Measurements from ENCODE around the gene TGFBRAP1. TPM values are rescaled to one million over a fixed set of nuclear protein-coding genes. Genes with fewer than 3 reads are reported as not detected.

TGFBRAP1 gene
- total and polyA plus RNA-seq, 5 experiments from 2014 or later, result 19.4 to 26.9 (median 22.8) TPM

- H3K27ac Mint-ChIP-seq, result peak overlapping the region in 8 of 10 donors; percentile 8 to 83 (median 55)
- no peak overlapping the region for H3K4me3 Mint-ChIP-seq
These were observed 4.8 kb downstream of the TGFBRAP1 start for GRCh38 chr2:105324732-105325131.

GRCh38 chr2:105324101-105324500, 5.4 kb downstream of the TGFBRAP1 start:
- H3K27ac Mint-ChIP-seq, result peak overlapping the region in 4 of 10 donors; percentile 7 to 77 (median 35)
- ATAC-seq, result no peak

More at GRCh38 chr2:105324732-105325131, 4.8 kb downstream of the TGFBRAP1 start:
- no peaks in the 10 kb centered on the region for H3K9me3 Mint-ChIP-seq
- POLR2A ChIA-PET, result no interaction called here
- H3K4me1 Mint-ChIP-seq, result peaks cover 43 to 76% (median 67%) of the 10 kb centered on the region in 4 donors
- H3K27me3 Mint-ChIP-seq, result no peaks in the 10 kb centered on the region
- no peak for DNase-seq
- H3K36me3 Mint-ChIP-seq, result peaks cover 0 to 8% (median 0%) of the 10 kb centered on the region in 3 donors
- ATAC-seq, result no peak

GRCh38 chr2:105323111-105323510, 6.4 kb downstream of the TGFBRAP1 start:
- Mint-ChIP-seq H3K27ac (peak overlapping the region in 7 of 10 donors; percentile 3 to 74 (median 65)), H3K4me1 (peaks cover 35 to 68% (median 59%) of the 10 kb centered on the region in 4 donors), H3K4me3 (no peak overlapping the region), H3K36me3 (peaks cover 0 to 12% (median under 1%) of the 10 kb centered on the region in 3 donors), H3K27me3 (no peaks in the 10 kb centered on the region), H3K9me3 (no peaks in the 10 kb centered on the region)
- POLR2A ChIA-PET, result no interaction called here
- DNase-seq, result no peak
- ATAC-seq, result no peak

More at GRCh38 chr2:105324101-105324500, 5.4 kb downstream of the TGFBRAP1 start:
- Mint-ChIP-seq H3K36me3 (peaks cover 0 to 8% (median 0%) of the 10 kb centered on the region in 3 donors), H3K4me1 (peaks cover 41 to 72% (median 66%) of the 10 kb centered on the region in 4 donors), H3K27me3 (no peaks in the 10 kb centered on the region), H3K9me3 (no peaks in the 10 kb centered on the region), H3K4me3 (no peak overlapping the region)
- DNase-seq, result no peak
- POLR2A ChIA-PET, result no interaction called here

GRCh38 chr2:105321875-105322646, 7.5 kb downstream of the TGFBRAP1 start:
- ATAC-seq (no peak), DNase-seq (no peak)
- peak overlapping the region in 3 of 10 donors; percentile 27 to 74 (median 67) for H3K27ac Mint-ChIP-seq
- H3K4me3 Mint-ChIP-seq, result no peak overlapping the region
- POLR2A ChIA-PET, result no interaction called here
- H3K27me3 Mint-ChIP-seq, result no peaks in the 10 kb centered on the region
- peaks cover 36 to 68% (median 57%) of the 10 kb centered on the region in 4 donors for H3K4me1 Mint-ChIP-seq
- H3K36me3 Mint-ChIP-seq, result peaks cover 0 to 17% (median 5%) of the 10 kb centered on the region in 3 donors
- H3K9me3 Mint-ChIP-seq, result no peaks in the 10 kb centered on the region

GRCh38 chr2:105320651-105321215, 8.8 kb downstream of the TGFBRAP1 start:
- H3K27me3 Mint-ChIP-seq, result no peaks in the 10 kb centered on the region
- H3K27ac Mint-ChIP-seq, result no peak overlapping the region
- POLR2A ChIA-PET, result no interaction called here
- H3K4me1 Mint-ChIP-seq, result peaks cover 36 to 61% (median 54%) of the 10 kb centered on the region in 4 donors
- H3K36me3 Mint-ChIP-seq, result peaks cover 0 to 17% (median 5%) of the 10 kb centered on the region in 3 donors
- H3K9me3 Mint-ChIP-seq, result no peaks in the 10 kb centered on the region
- no peak for DNase-seq
- no peak for ATAC-seq
- no peak overlapping the region for H3K4me3 Mint-ChIP-seq

GRCh38 chr2:105317937-105318336, 11.6 kb downstream of the TGFBRAP1 start:
- H3K4me1 Mint-ChIP-seq, result peaks cover 29 to 45% (median 36%) of the 10 kb centered on the region in 4 donors
- ATAC-seq (no peak), DNase-seq (no peak)
- H3K27me3 Mint-ChIP-seq, result no peaks in the 10 kb centered on the region
- POLR2A ChIA-PET, result no interaction called here
- H3K36me3 Mint-ChIP-seq, result peaks cover 0 to 15% (median 5%) of the 10 kb centered on the region in 3 donors
- H3K9me3 Mint-ChIP-seq, result no peaks in the 10 kb centered on the region
- no peak overlapping the region for H3K4me3 Mint-ChIP-seq
- no peak overlapping the region for H3K27ac Mint-ChIP-seq

- no peak for DNase-seq
- H3K4me1 Mint-ChIP-seq, result peaks cover 18 to 33% (median 24%) of the 10 kb centered on the region in 4 donors
- ATAC-seq, result no peak
- peak overlapping the region in 1 of 10 donors; percentile 7 for H3K27ac Mint-ChIP-seq
- no peak overlapping the region for H3K4me3 Mint-ChIP-seq
- POLR2A ChIA-PET, result no interaction called here
- no peaks in the 10 kb centered on the region for H3K27me3 Mint-ChIP-seq
- peaks cover 0 to 10% (median 9%) of the 10 kb centered on the region in 3 donors for H3K36me3 Mint-ChIP-seq
- H3K9me3 Mint-ChIP-seq, result no peaks in the 10 kb centered on the region
These were observed 14.2 kb downstream of the TGFBRAP1 start for GRCh38 chr2:105315314-105315713.

GRCh38 chr2:105313877-105314276, 15.7 kb downstream of the TGFBRAP1 start:
- ATAC-seq (no peak), DNase-seq (no peak)
- Mint-ChIP-seq H3K27me3 (no peaks in the 10 kb centered on the region), H3K36me3 (peaks cover 0 to 15% (median 13%) of the 10 kb centered on the region in 3 donors), H3K9me3 (no peaks in the 10 kb centered on the region), H3K4me1 (peaks cover 17 to 31% (median 23%) of the 10 kb centered on the region in 4 donors), H3K4me3 (no peak overlapping the region), H3K27ac (no peak overlapping the region)
- POLR2A ChIA-PET, result no interaction called here

GRCh38 chr2:105309147-105309545, 20.4 kb downstream of the TGFBRAP1 start:
- Mint-ChIP-seq H3K27ac (peak overlapping the region in 1 of 10 donors; percentile 19), H3K4me1 (peaks cover 17 to 37% (median 29%) of the 10 kb centered on the region in 4 donors), H3K9me3 (no peaks in the 10 kb centered on the region), H3K27me3 (no peaks in the 10 kb centered on the region), H3K36me3 (peaks cover 0 to 46% (median 23%) of the 10 kb centered on the region in 3 donors), H3K4me3 (no peak overlapping the region)
- ATAC-seq (no peak), DNase-seq (no peak)
- POLR2A ChIA-PET, result no interaction called here

- no peak for ATAC-seq
These were observed 21.0 kb downstream of the TGFBRAP1 start for GRCh38 chr2:105308382-105309146.

GRCh38 chr2:105307962-105308361, 21.6 kb downstream of the TGFBRAP1 start:
- peaks cover 0 to 54% (median 23%) of the 10 kb centered on the region in 3 donors for H3K36me3 Mint-ChIP-seq
- peak overlapping the region in 3 of 10 donors; percentile 1 to 73 (median 16) for H3K27ac Mint-ChIP-seq
- no peaks in the 10 kb centered on the region for H3K27me3 Mint-ChIP-seq
- H3K4me1 Mint-ChIP-seq, result peaks cover 14 to 43% (median 34%) of the 10 kb centered on the region in 4 donors
- POLR2A ChIA-PET, result no interaction called here
- no peaks in the 10 kb centered on the region for H3K9me3 Mint-ChIP-seq
- DNase-seq (no peak), ATAC-seq (no peak)
- peak overlapping the region in 1 of 10 donors; percentile 14 for H3K4me3 Mint-ChIP-seq

More at GRCh38 chr2:105308382-105309146, 21.0 kb downstream of the TGFBRAP1 start:
- Mint-ChIP-seq H3K9me3 (no peaks in the 10 kb centered on the region), H3K4me1 (peaks cover 17 to 41% (median 31%) of the 10 kb centered on the region in 4 donors), H3K27ac (peak overlapping the region in 5 of 10 donors; percentile 1 to 73 (median 16)), H3K36me3 (peaks cover 0 to 48% (median 23%) of the 10 kb centered on the region in 3 donors), H3K4me3 (peak overlapping the region in 1 of 10 donors; percentile 14), H3K27me3 (no peaks in the 10 kb centered on the region)
- POLR2A ChIA-PET, result no interaction called here
- DNase-seq, result no peak

GRCh38 chr2:105307550-105307949, 22.0 kb downstream of the TGFBRAP1 start:
- ATAC-seq (no peak), DNase-seq (no peak)
- Mint-ChIP-seq H3K4me1 (peaks cover 17 to 47% (median 37%) of the 10 kb centered on the region in 4 donors), H3K4me3 (no peak overlapping the region), H3K36me3 (peaks cover 0 to 58% (median 23%) of the 10 kb centered on the region in 3 donors), H3K27me3 (no peaks in the 10 kb centered on the region), H3K27ac (peak overlapping the region in 1 of 10 donors; percentile 86), H3K9me3 (no peaks in the 10 kb centered on the region)
- POLR2A ChIA-PET, result no interaction called here

All from naive thymus-derived CD8-positive, alpha-beta T cell (primary cell).